SK-N-MC (cell line): ENCODE measurements around the gene ZNF763.
"Not testable (repeated sequence)": the region's sequence is repeated elsewhere in the genome, so short reads cannot be mapped to it uniquely, and the experiment has no call there.

Source experiments
- DNase-seq: peaks from one replicate; pipeline ENCODE4 v3.0.0-alpha.2; 2011; ENCODE audit warnings: low read depth, low spot score
- H3K27ac ChIP-seq: fragments of 200-600 bp; sonication (generic); 2 replicates; pipeline ENCODE4 v1.5.1; 2016; ENCODE audit warnings: mixed run types
- H3K36me3 ChIP-seq: fragments of 200-600 bp; sonication (generic); 2 replicates; pipeline ENCODE4 v1.6.1; 2017; ENCODE audit warnings: antibody characterized with exemption, low read length, mixed read lengths; ENCODE audit not compliant: insufficient read depth
- H3K4me3 ChIP-seq: fragments of 200-600 bp; sonication (generic); 2 replicates; pipeline ENCODE4 v1.5.1; 2016
- H3K9ac ChIP-seq: fragments of 200-600 bp; sonication (generic); 2 replicates; pipeline ENCODE4 v1.8.0; 2017; ENCODE audit warnings: mixed run types, mixed read lengths; ENCODE audit not compliant: insufficient read length
- H3K9me3 ChIP-seq: fragments of 200-600 bp; sonication (generic); 2 replicates; pipeline ENCODE4 v1.6.1; 2017; ENCODE audit warnings: low read depth, mild to moderate bottlenecking, antibody characterized with exemption, low read length, moderate library complexity, mixed read lengths
- EZH2 ChIP-seq: fragments of 200-600 bp; sonication (generic); IDR thresholded peaks from one replicate; pipeline ENCODE4 v1.6.1; 2017; ENCODE audit warnings: antibody characterized with exemption
- FOXP2 ChIP-seq: optimal IDR thresholded peaks from 2 replicates; pipeline ENCODE3; 2011; ENCODE audit warnings: mild to moderate bottlenecking, moderate library complexity; ENCODE audit not compliant: insufficient read depth; ENCODE audit errors: extremely low read length, control extremely low read depth
- POLR2AphosphoS5 ChIP-seq: IDR thresholded peaks from 2 replicates; pipeline ENCODE4 v1.6.1; 2012; ENCODE audit warnings: mild to moderate bottlenecking, low read depth, low read length, borderline replicate concordance

The ZNF763 gene

GRCh38 chr19:11987405-11988281 is 22.8 kb downstream of the ZNF763 start:
- H3K27ac ChIP-seq = peak overlapping the region; percentile 16; the same call in 1 of the 2 replicates
- TF ChIP-seq POLR2AphosphoS5 = peak; percentile 95
- TF ChIP-seq FOXP2 = no peak
- TF ChIP-seq EZH2 = no peak
- peak overlapping the region; percentile 82 for H3K4me3 ChIP-seq

GRCh38 chr19:11989112-11989456 is 24.2 kb downstream of the ZNF763 start:
- peaks cover 6% of the 10 kb centered on the region; the same call in 1 of the 2 replicates for H3K36me3 ChIP-seq
- no peak overlapping the region; the same call in 1 of the 2 replicates for H3K4me3 ChIP-seq
- no peak overlapping the region for H3K9ac ChIP-seq
- DNase-seq = no peak
- no peak for TF ChIP-seq POLR2AphosphoS5
- no peak for TF ChIP-seq FOXP2
- no peak for TF ChIP-seq EZH2
- no peaks in the 10 kb centered on the region for H3K9me3 ChIP-seq
- no peak overlapping the region for H3K27ac ChIP-seq

More at GRCh38 chr19:11987405-11988281, 22.8 kb downstream of the ZNF763 start:
- Histone ChIP-seq H3K9ac (peak overlapping the region; percentile 82), H3K9me3 (no peaks in the 10 kb centered on the region), H3K36me3 (peaks cover 6% of the 10 kb centered on the region; the same call in 1 of the 2 replicates)
- peak; percentile 52 for DNase-seq

GRCh38 chr19:11991921-11992320 is 27.1 kb downstream of the ZNF763 start:
- not testable (repeated sequence) for DNase-seq, H3K9me3 ChIP-seq, H3K9ac ChIP-seq, H3K36me3 ChIP-seq, H3K4me3 ChIP-seq, H3K27ac ChIP-seq

- no peak overlapping the region for H3K9ac ChIP-seq
- H3K4me3 ChIP-seq = no peak overlapping the region
- DNase-seq = no peak
- no peak overlapping the region for H3K27ac ChIP-seq
- 0 out of 2 replicates have a peak, but pooled peaks cover 3% of the 10 kb centered on the region for H3K9me3 ChIP-seq
- TF ChIP-seq FOXP2 = no peak
- TF ChIP-seq EZH2 = no peak
- no peak for TF ChIP-seq POLR2AphosphoS5
- H3K36me3 ChIP-seq = no peaks in the 10 kb centered on the region
Observed at GRCh38 chr19:11995174-11995573, 30.3 kb downstream of the ZNF763 start.

GRCh38 chr19:12000152-12000981 is 35.5 kb downstream of the ZNF763 start:
- no peak for TF ChIP-seq FOXP2
- no peak for TF ChIP-seq POLR2AphosphoS5
- TF ChIP-seq EZH2 = no peak
- no peak for DNase-seq
- no peak overlapping the region for H3K27ac ChIP-seq
- H3K4me3 ChIP-seq = no peak overlapping the region
- H3K36me3 ChIP-seq = peaks cover 5% of the 10 kb centered on the region
- no peak overlapping the region for H3K9ac ChIP-seq
- no peaks in the 10 kb centered on the region for H3K9me3 ChIP-seq

GRCh38 chr19:12015015-12015752 is 50.3 kb downstream of the ZNF763 start:
- Histone ChIP-seq H3K9ac (no peak overlapping the region), H3K4me3 (no peak overlapping the region), H3K9me3 (0 out of 2 replicates have a peak, but pooled peaks cover 6% of the 10 kb centered on the region), H3K36me3 (no peaks in the 10 kb centered on the region), H3K27ac (no peak overlapping the region)
- no peak for DNase-seq
- no peak for TF ChIP-seq FOXP2
- no peak for TF ChIP-seq EZH2
- TF ChIP-seq POLR2AphosphoS5 = no peak

- DNase-seq = no peak
- Histone ChIP-seq H3K9ac (no peak overlapping the region), H3K4me3 (no peak overlapping the region), H3K9me3 (0 out of 2 replicates have a peak, but pooled peaks cover 6% of the 10 kb centered on the region), H3K36me3 (no peaks in the 10 kb centered on the region), H3K27ac (no peak overlapping the region)
- no peak for TF ChIP-seq POLR2AphosphoS5
Observed at GRCh38 chr19:12015753-12016116, 50.9 kb downstream of the ZNF763 start.
